ENCODE measurements around the gene WDR93. TPM values are rescaled to one million over a fixed set of nuclear protein-coding genes. Genes with fewer than 3 reads are reported as not detected.

The WDR93 gene
- polyA plus RNA-seq, 3 donors: not detected

DNA sequence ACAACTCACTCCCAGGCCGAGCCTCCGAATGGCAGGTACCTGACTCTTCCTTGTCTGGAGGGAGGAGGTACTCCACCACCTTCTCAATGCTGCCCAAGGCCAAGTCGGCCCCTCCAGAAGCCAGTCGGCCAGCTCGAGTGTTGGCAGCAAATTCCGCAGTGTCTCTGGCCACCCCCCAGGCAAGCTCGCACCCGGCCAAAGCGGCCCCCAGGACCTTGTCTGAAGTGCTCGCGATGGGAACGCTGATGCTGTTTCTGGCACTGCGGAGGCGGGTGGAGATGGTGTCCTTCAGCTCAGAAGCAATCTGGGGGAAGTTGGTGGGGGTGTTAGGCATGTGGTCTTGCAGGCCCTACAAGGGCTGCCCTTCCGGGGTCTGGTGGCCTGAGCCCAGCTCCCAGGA lies 20.7 kb upstream of the WDR93 start:
- Histone ChIP-seq H3K4me3 (replicated peaks in 1 of 3; ENCODE audit: low read depth in 2 of 3, low read length in 3 of 3) (no peak overlapping the region), H3K79me2 (ENCODE audit: insufficient read depth, low read length) (no peaks in the 10 kb centered on the region), H2AFZ (ENCODE audit: insufficient read depth, low read depth, low read length, poor library complexity, severe bottlenecking) (no peak overlapping the region), H4K20me1 (ENCODE audit: insufficient read depth, low read length) (no peaks in the 10 kb centered on the region), H3K27ac (ENCODE audit: low read depth in 1 of 2, low read length in 2 of 2) (no peak overlapping the region), H3K4me1 (ENCODE audit: control insufficient read depth in 1 of 2, insufficient read depth in 2 of 2, low read length in 2 of 2) (peaks cover 6% of the 10 kb centered on the region in 2 donors), H3K27me3 (ENCODE audit: control insufficient read depth in 2 of 2, insufficient read depth in 2 of 2, low read length in 2 of 2) (peaks cover 2 to 10% of the 10 kb centered on the region in 2 donors), H3K9me3 (replicated peaks in 1 of 2; ENCODE audit: control insufficient read depth in 1 of 2, insufficient read depth in 1 of 2, low read length in 2 of 2) (no peaks in the 10 kb centered on the region), H3K9ac (ENCODE audit: insufficient read depth, low read length, poor library complexity, severe bottlenecking) (no peak overlapping the region), H3K4me2 (replicated peaks; ENCODE audit: extremely low read depth, low read length, poor library complexity, severe bottlenecking) (no peak overlapping the region), H3K36me3 (replicated peaks in 1 of 2; ENCODE audit: control insufficient read depth in 1 of 2, insufficient read depth in 2 of 2, low read length in 2 of 2) (no peaks in the 10 kb centered on the region)
- H3K27me3 Mint-ChIP-seq (ENCODE audit: low read depth in 3 of 3): peaks cover 7 to 13% (median 13%) of the 10 kb centered on the region in 3 donors
- H3K4me3 Mint-ChIP-seq: no peak overlapping the region
- H3K36me3 Mint-ChIP-seq: peaks cover 0 to under 1% of the 10 kb centered on the region in 2 donors
- no peak overlapping the region for H3K27ac Mint-ChIP-seq
- WGBS (ENCODE audit: insufficient coverage): 96% methylated on average over 15 of the region's 15 CpGs
- DNase-seq: no peak
- H3K4me1 Mint-ChIP-seq: peaks cover 2% of the 10 kb centered on the region
- intact Hi-C loops (cut with micrococcal nuclease): no loop called here
- H3K9me3 Mint-ChIP-seq: peaks cover 0 to 6% (median 0%) of the 10 kb centered on the region in 7 donors
- TF ChIP-seq, protein P1, sequence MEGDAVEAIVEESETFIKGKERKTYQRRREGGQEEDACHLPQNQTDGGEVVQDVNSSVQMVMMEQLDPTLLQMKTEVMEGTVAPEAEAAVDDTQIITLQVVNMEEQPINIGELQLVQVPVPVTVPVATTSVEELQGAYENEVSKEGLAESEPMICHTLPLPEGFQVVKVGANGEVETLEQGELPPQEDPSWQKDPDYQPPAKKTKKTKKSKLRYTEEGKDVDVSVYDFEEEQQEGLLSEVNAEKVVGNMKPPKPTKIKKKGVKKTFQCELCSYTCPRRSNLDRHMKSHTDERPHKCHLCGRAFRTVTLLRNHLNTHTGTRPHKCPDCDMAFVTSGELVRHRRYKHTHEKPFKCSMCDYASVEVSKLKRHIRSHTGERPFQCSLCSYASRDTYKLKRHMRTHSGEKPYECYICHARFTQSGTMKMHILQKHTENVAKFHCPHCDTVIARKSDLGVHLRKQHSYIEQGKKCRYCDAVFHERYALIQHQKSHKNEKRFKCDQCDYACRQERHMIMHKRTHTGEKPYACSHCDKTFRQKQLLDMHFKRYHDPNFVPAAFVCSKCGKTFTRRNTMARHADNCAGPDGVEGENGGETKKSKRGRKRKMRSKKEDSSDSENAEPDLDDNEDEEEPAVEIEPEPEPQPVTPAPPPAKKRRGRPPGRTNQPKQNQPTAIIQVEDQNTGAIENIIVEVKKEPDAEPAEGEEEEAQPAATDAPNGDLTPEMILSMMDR (IDR thresholded peaks at IDR 0.05): no peak

DNA sequence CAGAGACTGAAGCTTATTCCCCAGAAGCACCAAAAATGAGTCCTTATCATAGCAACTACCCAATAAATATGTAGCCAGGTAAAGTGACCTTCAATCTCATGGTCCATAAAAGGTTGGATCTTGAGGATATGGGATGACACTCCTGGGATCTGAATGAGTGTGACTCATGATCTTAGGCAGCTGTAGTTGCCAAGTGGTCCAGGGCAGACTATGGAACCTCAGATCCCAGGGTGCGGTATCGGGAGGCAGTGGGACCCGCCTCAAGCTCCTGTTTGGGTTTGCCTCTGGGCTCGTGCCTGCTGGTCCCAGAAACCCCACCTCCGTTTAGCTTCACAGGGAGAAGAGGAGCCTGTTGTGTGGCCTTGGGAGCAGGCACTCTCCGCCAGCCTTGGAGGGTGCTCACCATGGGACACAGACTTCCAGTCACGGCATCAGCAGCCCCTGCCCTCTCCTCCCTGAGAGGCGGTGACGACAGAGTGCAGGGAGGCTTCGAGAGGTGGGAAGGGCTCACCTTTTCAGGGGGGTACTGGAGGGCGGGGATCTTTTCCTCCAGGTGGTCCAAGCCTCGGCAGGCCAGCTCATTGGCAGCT lies 19.5 kb upstream of the WDR93 start:
- H3K27ac ChIP-seq (ENCODE audit: low read depth in 1 of 2, low read length in 2 of 2): no peak overlapping the region
- H3K36me3 Mint-ChIP-seq: no peaks in the 10 kb centered on the region
- no peak for DNase-seq
- H3K9me3 Mint-ChIP-seq: peaks cover 0 to 6% (median 0%) of the 10 kb centered on the region in 7 donors
- H3K4me1 ChIP-seq (ENCODE audit: control insufficient read depth in 1 of 2, insufficient read depth in 2 of 2, low read length in 2 of 2): no peaks in the 10 kb centered on the region
- no peak overlapping the region for H3K4me3 ChIP-seq (replicated peaks in 1 of 3; ENCODE audit: low read depth in 2 of 3, low read length in 3 of 3)
- no peaks in the 10 kb centered on the region for H3K4me1 Mint-ChIP-seq
- no peak overlapping the region for H2AFZ ChIP-seq (ENCODE audit: insufficient read depth, low read depth, low read length, poor library complexity, severe bottlenecking)
- H3K27me3 ChIP-seq (ENCODE audit: control insufficient read depth in 2 of 2, insufficient read depth in 2 of 2, low read length in 2 of 2): peaks cover 0 to 1% of the 10 kb centered on the region in 2 donors
- H3K27ac Mint-ChIP-seq: no peak overlapping the region
- H3K4me3 Mint-ChIP-seq: no peak overlapping the region
- WGBS (ENCODE audit: insufficient coverage): 93% methylated on average over 10 of the region's 12 CpGs
- no peaks in the 10 kb centered on the region for H3K36me3 ChIP-seq (replicated peaks in 1 of 2; ENCODE audit: control insufficient read depth in 1 of 2, insufficient read depth in 2 of 2, low read length in 2 of 2)
- no peak overlapping the region for H3K9ac ChIP-seq (ENCODE audit: insufficient read depth, low read length, poor library complexity, severe bottlenecking)
- H3K9me3 ChIP-seq (replicated peaks in 1 of 2; ENCODE audit: control insufficient read depth in 1 of 2, insufficient read depth in 1 of 2, low read length in 2 of 2): no peaks in the 10 kb centered on the region
- H3K79me2 ChIP-seq (ENCODE audit: insufficient read depth, low read length): no peaks in the 10 kb centered on the region
- TF ChIP-seq, protein P1 (IDR thresholded peaks at IDR 0.05): no peak
- H4K20me1 ChIP-seq (ENCODE audit: insufficient read depth, low read length): no peaks in the 10 kb centered on the region
- intact Hi-C loops (cut with micrococcal nuclease): no loop called here
- H3K4me2 ChIP-seq (replicated peaks; ENCODE audit: extremely low read depth, low read length, poor library complexity, severe bottlenecking): no peak overlapping the region
- peaks cover 3 to 11% (median 4%) of the 10 kb centered on the region in 3 donors for H3K27me3 Mint-ChIP-seq (ENCODE audit: low read depth in 3 of 3)

Measured in CD14-positive monocyte (primary cell).